GM15510 (cell line): Measurements from ENCODE around the gene TMEM50A.

Source experiments
- POLR2A ChIP-seq: IDR thresholded peaks from 3 replicates; pipeline ENCODE4 v1.6.1; 2011; ENCODE audit warnings: borderline replicate concordance; ENCODE audit not compliant: insufficient read length; ENCODE audit errors: extremely low read depth

Gene TMEM50A

GRCh38 chr1:25338188-25338981 lies at the start of gene TMEM50A:
TMEM50A (plus strand) TSS chr1:25338334; CDS start chr1:25340487, 2,153 bp downstream.
- peak; percentile 59 for TF ChIP-seq POLR2A

- peak; percentile 34 for TF ChIP-seq POLR2A
Measured at GRCh38 chr1:25337483-25338187, 499 bp upstream of the TMEM50A start.

GRCh38 chr1:25338986-25339385 lies 852 bp downstream of the TMEM50A start:
- no peak for TF ChIP-seq POLR2A

GRCh38 chr1:25341746-25342145 lies 3.6 kb downstream of the TMEM50A start:
- TF ChIP-seq POLR2A: no peak

GRCh38 chr1:25342846-25343245 lies 4.7 kb downstream of the TMEM50A start:
- TF ChIP-seq POLR2A: no peak

- TF ChIP-seq POLR2A: no peak
Measured at GRCh38 chr1:25343872-25344271, 5.7 kb downstream of the TMEM50A start.

- no peak for TF ChIP-seq POLR2A
Measured at GRCh38 chr1:25347556-25347955, 9.4 kb downstream of the TMEM50A start.

GRCh38 chr1:25349606-25350005 lies 11.5 kb downstream of the TMEM50A start:
- no peak for TF ChIP-seq POLR2A

GRCh38 chr1:25355841-25356395 lies 17.8 kb downstream of the TMEM50A start:
- TF ChIP-seq POLR2A: no peak

- TF ChIP-seq POLR2A: no peak
Measured at GRCh38 chr1:25356441-25356840, 18.3 kb downstream of the TMEM50A start.

GRCh38 chr1:25356848-25357247 lies 18.7 kb downstream of the TMEM50A start:
- no peak for TF ChIP-seq POLR2A

- TF ChIP-seq POLR2A: no peak
Measured at GRCh38 chr1:25360596-25361581, 22.8 kb downstream of the TMEM50A start.

- no peak for TF ChIP-seq POLR2A
Measured at GRCh38 chr1:25361901-25362300, 23.8 kb downstream of the TMEM50A start.

GRCh38 chr1:25369241-25369640 lies 31.1 kb downstream of the TMEM50A start:
- TF ChIP-seq POLR2A: no peak
